OCI-LY7 (cell line): ENCODE results near the gene HSPB9. TPM values are rescaled to one million over a fixed set of nuclear protein-coding genes. Genes with fewer than 3 reads are reported as not detected.

Source experiments
- BruUV-seq: library from RNA; stranded (reverse); fragments of 400-500 nt; replicated peaks from 2 replicates; lab custom pipeline; 2021; lab: Mats Ljungman, UMichigan
- CTCF ChIA-PET: fragments of 300-600 bp; sonication (Branson Sonifier 250); formaldehyde crosslinking; loops from one replicate; lab custom pipeline; 2022; ENCODE audit warnings: antibody characterized with exemption; ENCODE audit not compliant: unreplicated experiment; lab: Charles Lee
- POLR2A ChIA-PET: fragments of 300-600 bp; sonication (Branson Sonifier 250); formaldehyde crosslinking; loops from one replicate; lab custom pipeline; 2022; ENCODE audit warnings: antibody characterized with exemption; lab: Charles Lee
- DNase-seq: peaks from one replicate; pipeline ENCODE4 v3.0.0-alpha.2; 2015; ENCODE audit warnings: low spot score
- H2AFZ ChIP-seq: fragments of 200-600 bp; sonication (generic), shearing (Covaris generic); 2 replicates; pipeline ENCODE4 v1.6.1; 2014; ENCODE audit warnings: mild to moderate bottlenecking, antibody characterized with exemption, low read length, moderate library complexity
- H3K27ac ChIP-seq: fragments of 200-600 bp; sonication (generic); 2 replicates; pipeline ENCODE4 v1.5.1; 2014; ENCODE audit warnings: mixed run types, low read depth, mild to moderate bottlenecking, moderate library complexity, low read length, inconsistent platforms; ENCODE audit not compliant: poor library complexity, severe bottlenecking
- H3K36me3 ChIP-seq: fragments of 200-600 bp; sonication (generic); 2 replicates; pipeline ENCODE4 v1.6.1; 2014; ENCODE audit warnings: mild to moderate bottlenecking, antibody characterized with exemption, low read length, moderate library complexity, mixed read lengths; ENCODE audit not compliant: insufficient read depth
- H3K4me1 ChIP-seq: fragments of 200-600 bp; sonication (generic); 2 replicates; pipeline ENCODE4 v1.5.1; 2014; ENCODE audit warnings: mild to moderate bottlenecking, low read length; ENCODE audit not compliant: insufficient read depth, poor library complexity, severe bottlenecking
- H3K4me2 ChIP-seq: fragments of 200-600 bp; sonication (generic); 2 replicates; pipeline ENCODE4 v1.6.1; 2014; ENCODE audit warnings: mild to moderate bottlenecking, low read length
- H3K4me3 ChIP-seq: fragments of 200-600 bp; sonication (generic); 2 replicates; pipeline ENCODE4 v1.5.1; 2014; ENCODE audit warnings: mild to moderate bottlenecking, low read depth, low read length; ENCODE audit not compliant: poor library complexity, severe bottlenecking
- H3K79me2 ChIP-seq: fragments of 200-600 bp; sonication (generic); 2 replicates; pipeline ENCODE4 v1.6.1; 2016; ENCODE audit warnings: low read depth, mild to moderate bottlenecking, low read length, moderate library complexity, mixed read lengths; ENCODE audit not compliant: insufficient read depth
- H3K9me2 ChIP-seq: fragments of 200-600 bp; sonication (generic); 2 replicates; pipeline ENCODE4 v1.6.1; 2016; ENCODE audit warnings: mild to moderate bottlenecking, low read length, mixed read lengths; ENCODE audit not compliant: insufficient read depth
- H3K9me3 ChIP-seq: fragments of 200-600 bp; sonication (generic); 2 replicates; pipeline ENCODE4 v1.6.1; 2014; ENCODE audit warnings: mild to moderate bottlenecking, mixed run types, low read length, mixed read lengths
- H4K20me1 ChIP-seq: fragments of 200-600 bp; sonication (generic); 2 replicates; pipeline ENCODE4 v1.6.1; 2014; ENCODE audit warnings: mild to moderate bottlenecking, antibody characterized with exemption, low read length, moderate library complexity, mixed read lengths; ENCODE audit not compliant: insufficient read depth
- CTCF ChIP-seq: fragments of 200-600 bp; sonication (generic); conservative IDR thresholded peaks from 2 replicates; pipeline ENCODE4 v1.5.1; 2014; ENCODE audit warnings: mild to moderate bottlenecking, antibody characterized with exemption, low read length, moderate library complexity, mixed read lengths
- EZH2phosphoT487 ChIP-seq: fragments of 200-600 bp; sonication (generic); IDR thresholded peaks from 2 replicates; pipeline ENCODE4 v1.6.1; 2018; ENCODE audit warnings: low read depth, borderline replicate concordance, mild to moderate bottlenecking, mixed run types, antibody characterized with exemption, low read length, moderate library complexity, mixed read lengths
- intact Hi-C: fragments of 100-400 bp; cut with micrococcal nuclease; formaldehyde crosslinking; loops from one replicate; pipeline ENCODE4 v1.10.0; 2022; ENCODE audit not compliant: unreplicated experiment
- total RNA-seq, 2 experiments: library from RNA; depleted of rRNA in 1 of 2; stranded (reverse); fragments of >200 nt in 1 of 2; shearing (Covaris generic) in 1 of 2; gene quantifications; 2 replicates each; pipeline ENCODE4 v1.2.3, GENCODE V29; 2014 to 2022

Gene HSPB9
- total RNA-seq, 2 experiments from 2014 or later, result 0.16 TPM; not detected in 1

- TF ChIP-seq CTCF, result peak; percentile 83
- no peak for TF ChIP-seq EZH2phosphoT487
- no peaks in the 10 kb centered on the region for H3K79me2 ChIP-seq
- H3K4me3 ChIP-seq, result no peak overlapping the region
- peak; percentile 36 for DNase-seq
- BruUV-seq, result no TSS peak
- POLR2A ChIA-PET, result no interaction called here
- H3K4me1 ChIP-seq, result no peaks in the 10 kb centered on the region
- no peak overlapping the region for H3K27ac ChIP-seq
- no peak overlapping the region for H2AFZ ChIP-seq
- no peak overlapping the region for H3K4me2 ChIP-seq
- H3K9me3 ChIP-seq, result no peaks in the 10 kb centered on the region
- intact Hi-C loops, result no loop called here
- H3K36me3 ChIP-seq, result no peaks in the 10 kb centered on the region
- CTCF ChIA-PET, result no interaction called here
- no peaks in the 10 kb centered on the region for H4K20me1 ChIP-seq
- no peaks in the 10 kb centered on the region for H3K9me2 ChIP-seq
Measured at GRCh38 chr17:42163113-42163512, 40.5 kb downstream of the HSPB9 start.

- Histone ChIP-seq H3K4me3 (no peak overlapping the region), H3K4me1 (no peaks in the 10 kb centered on the region), H3K79me2 (no peaks in the 10 kb centered on the region), H3K27ac (no peak overlapping the region), H3K9me2 (no peaks in the 10 kb centered on the region), H4K20me1 (no peaks in the 10 kb centered on the region), H3K9me3 (no peaks in the 10 kb centered on the region), H3K36me3 (no peaks in the 10 kb centered on the region), H3K4me2 (no peak overlapping the region), H2AFZ (no peak overlapping the region)
- no peak for TF ChIP-seq EZH2phosphoT487
- no peak for TF ChIP-seq CTCF
- no peak for DNase-seq
- POLR2A ChIA-PET, result interaction anchor here (0.6 kb wide), 1 partner anchor 12 kb away, joined by 4 read pairs; no protein-coding TSS in a partner anchor
- no TSS peak for BruUV-seq
- CTCF ChIA-PET, result no interaction called here
- intact Hi-C loops, result no loop called here
Measured at GRCh38 chr17:42163696-42164407, 41.2 kb downstream of the HSPB9 start.

GRCh38 chr17:42165751-42166150, 43.1 kb downstream of the HSPB9 start:
- H3K4me1 ChIP-seq, result no peaks in the 10 kb centered on the region
- no peak overlapping the region for H2AFZ ChIP-seq
- no TSS peak for BruUV-seq
- no peaks in the 10 kb centered on the region for H3K79me2 ChIP-seq
- CTCF ChIA-PET, result no interaction called here
- TF ChIP-seq CTCF (no peak), EZH2phosphoT487 (no peak)
- no peaks in the 10 kb centered on the region for H3K9me2 ChIP-seq
- no peak overlapping the region for H3K4me3 ChIP-seq
- H3K27ac ChIP-seq, result no peak overlapping the region
- POLR2A ChIA-PET, result no interaction called here
- DNase-seq, result no peak
- intact Hi-C loops, result no loop called here
- H4K20me1 ChIP-seq, result no peaks in the 10 kb centered on the region
- no peaks in the 10 kb centered on the region for H3K9me3 ChIP-seq
- H3K4me2 ChIP-seq, result no peak overlapping the region
- H3K36me3 ChIP-seq, result no peaks in the 10 kb centered on the region
